OCI-LY7 (cell line): ENCODE data around the gene LPAR3.

Experiments
- CTCF ChIP-seq: fragments of 200-600 bp; sonication (generic); conservative IDR thresholded peaks from 2 replicates; pipeline ENCODE4 v1.5.1; 2014; ENCODE audit warnings: mild to moderate bottlenecking, antibody characterized with exemption, low read length, moderate library complexity, mixed read lengths
- EZH2phosphoT487 ChIP-seq: fragments of 200-600 bp; sonication (generic); IDR thresholded peaks from 2 replicates; pipeline ENCODE4 v1.6.1; 2018; ENCODE audit warnings: low read depth, borderline replicate concordance, mild to moderate bottlenecking, mixed run types, antibody characterized with exemption, low read length, moderate library complexity, mixed read lengths

- TF ChIP-seq CTCF (no peak), EZH2phosphoT487 (no peak)
Measured at GRCh38 chr1:84823991-84824390, 69.0 kb downstream of the LPAR3 start.
